HepG2 (cell line): ENCODE data around the gene ZNF148. TPM values are rescaled to one million over a fixed set of nuclear protein-coding genes. Genes with fewer than 3 reads are reported as not detected.

Experiments
- ATAC-seq: fragments of 200-7000 bp; cut with Tn5 transposase; 3 replicates; pipeline ENCODE4 v1.9.1; 2020; ENCODE audit warnings: mild to moderate bottlenecking, moderate library complexity
- BruUV-seq: library from RNA; stranded (reverse); fragments of 400-500 nt; replicated peaks from 2 replicates; lab custom pipeline; 2021; lab: Mats Ljungman, UMichigan
- CTCF ChIA-PET: fragments of 300-600 bp; formaldehyde crosslinking; extraction: SDS; loops from one replicate; lab custom pipeline; 2021; ENCODE audit warnings: low total read pairs, inconsistent platforms, low intra/inter-chr PET ratio; lab: Yijun Ruan, JAX
- POLR2A ChIA-PET: fragments of 350-600 bp; sonication (Branson Sonifier 250); formaldehyde crosslinking; loops from one replicate; lab custom pipeline; 2020; ENCODE audit warnings: antibody characterized with exemption, inconsistent platforms; lab: Yijun Ruan, JAX
- DNase-seq: peaks from one replicate; pipeline ENCODE4 v3.0.0-alpha.2; 2015; ENCODE audit warnings: low spot score
- FAIRE-seq: peaks from 3 replicates; lab custom pipeline; 2011; peaks lifted over from hg19 to GRCh38; lab: Jason Lieb, UNC
- H2AFZ ChIP-seq: one replicate; pipeline ENCODE4 v1.6.1; 2011; ENCODE audit warnings: low read length, inconsistent platforms
- H3K27ac ChIP-seq: fragments of 300-600 bp; 3 replicates; pipeline ENCODE4 v1.8.0; 2011; ENCODE audit warnings: mixed run types, mild to moderate bottlenecking, mixed read lengths, low read length, inconsistent platforms; ENCODE audit not compliant: insufficient read depth; ENCODE audit errors: extremely low read length
- H3K27me3 ChIP-seq, 2 experiments: fragments of 200-600 bp in 1 of 2; 2 replicates in 1 of 2; 3 replicates in 1 of 2; pipeline versions ENCODE4 v1.6.0 to v1.8.0; 2011; ENCODE audit warnings: low read length in 2 of 2, mild to moderate bottlenecking in 2 of 2, moderate library complexity in 2 of 2, inconsistent platforms in 1 of 2; ENCODE audit not compliant: insufficient read depth in 2 of 2, control insufficient read depth in 1 of 2
- H3K36me3 ChIP-seq, 2 experiments: fragments of 200-600 bp in 1 of 2; replicated peaks in 1 of 2; 2 replicates in 1 of 2; 3 replicates in 1 of 2; pipeline versions ENCODE4 v1.5.1 to v1.8.0; 2011; ENCODE audit warnings: low read length in 2 of 2, inconsistent platforms in 1 of 2; ENCODE audit not compliant: insufficient read depth in 2 of 2, control insufficient read depth in 1 of 2
- H3K4me1 ChIP-seq: 2 replicates; pipeline ENCODE4 v1.5.1; 2012; ENCODE audit warnings: low read length, inconsistent platforms; ENCODE audit not compliant: insufficient read depth
- H3K4me2 ChIP-seq: 2 replicates; pipeline ENCODE4 v1.6.0; 2011; ENCODE audit warnings: low read depth, low read length, inconsistent platforms
- H3K4me3 ChIP-seq, 3 experiments: fragments of 200-600 bp in 1 of 3; sonication (generic), shearing (Covaris generic) in 1 of 3; replicated peaks in 1 of 3; 2 replicates each; pipeline ENCODE4 v1.5.1; 2011 to 2016; ENCODE audit warnings: low read length in 3 of 3, inconsistent platforms in 2 of 3, low read depth in 2 of 3, mild to moderate bottlenecking in 2 of 3, control low read depth in 1 of 3, mixed read lengths in 1 of 3; ENCODE audit not compliant: insufficient read depth in 1 of 3
- H3K79me2 ChIP-seq: one replicate; pipeline ENCODE4 v1.6.1; 2011; ENCODE audit warnings: low read length, inconsistent platforms; ENCODE audit not compliant: insufficient read depth
- H3K9ac ChIP-seq: 2 replicates; pipeline ENCODE4 v1.6.0; 2011; ENCODE audit warnings: mild to moderate bottlenecking, low read depth, low read length, inconsistent platforms; ENCODE audit not compliant: insufficient read depth
- H3K9me3 ChIP-seq: 2 replicates; pipeline ENCODE4 v1.5.1; 2012; ENCODE audit warnings: mild to moderate bottlenecking, low read length
- H4K20me1 ChIP-seq: 2 replicates; pipeline ENCODE4 v1.6.0; 2011; ENCODE audit warnings: inconsistent platforms, mild to moderate bottlenecking, low read length, moderate library complexity; ENCODE audit not compliant: insufficient read depth
- ARID2 ChIP-seq: sonication (generic); formaldehyde crosslinking; IDR thresholded peaks from 2 replicates; pipeline ENCODE4 v1.8.1; 2022; ENCODE audit warnings: mild to moderate bottlenecking, missing genetic modification reagents, borderline replicate concordance
- CBFB ChIP-seq: sonication (generic); formaldehyde crosslinking; IDR thresholded peaks from 2 replicates; pipeline ENCODE4 v1.4.0; 2020; ENCODE audit warnings: missing genetic modification reagents
- MYNN ChIP-seq: sonication (generic); formaldehyde crosslinking; IDR thresholded peaks from 2 replicates; pipeline ENCODE4 v1.4.0; 2020; ENCODE audit warnings: mild to moderate bottlenecking, low read depth, missing genetic modification reagents
- SALL1 ChIP-seq: sonication (generic); formaldehyde crosslinking; IDR thresholded peaks from 2 replicates; pipeline ENCODE4 v1.8.0; 2022; ENCODE audit warnings: mild to moderate bottlenecking, missing genetic modification reagents
- ZBTB2 ChIP-seq: sonication (generic); formaldehyde crosslinking; IDR thresholded peaks from 2 replicates; pipeline ENCODE4 v1.8.0; 2022; ENCODE audit warnings: low read depth, missing genetic modification reagents
- WGBS: methylation state at CpG from one replicate; pipeline ENCODE4 v1.1.6; 2017; ENCODE audit warnings: low lambda C conversion rate; 5-methylcytosine and 5-hydroxymethylcytosine counted together
- in situ Hi-C: cut with HindIII; loops from 2 replicates; pipeline ENCODE4 v1.10.0; 2017; ENCODE audit warnings: low pct_unique_long_range_greater_than_20kb; ENCODE audit not compliant: extremely low pct_ligation_motif_present
- intact Hi-C: fragments of 100-400 bp; cut with micrococcal nuclease; formaldehyde crosslinking; loops from one replicate; pipeline ENCODE4 v1.10.0; 2022; ENCODE audit not compliant: unreplicated experiment
- polyA plus RNA-seq, 8 experiments: library from polyadenylated mRNA; depleted of rRNA in 3 of 8; stranded (reverse) in 7 of 8; unstranded in 1 of 8; fragments of >200 nt; fragmentation: Illumina TruSeq in 4 of 8; extraction: Trizol in 4 of 8; gene quantifications; 2 replicates each; pipeline versions ENCODE4 v1.2.1 to v1.2.3, GENCODE V29; 2011 to 2016; ENCODE audit warnings: low read depth in 4 of 8, missing spikeins in 1 of 8, mixed read lengths in 1 of 8; ENCODE audit not compliant: insufficient read depth in 1 of 8
- total RNA-seq, 5 experiments: library from RNA; depleted of rRNA; stranded (reverse); fragments of >200 nt; fragmentation: Illumina TruSeq; extraction: Trizol; gene quantifications; 2 replicates each; pipeline ENCODE4 v1.2.3, GENCODE V29; 2016; ENCODE audit warnings: low read depth in 1 of 5
- TF ChIP-seq, protein P1 (sequence below): sonication (generic); formaldehyde crosslinking; IDR thresholded peaks from 2 replicates; pipeline ENCODE4 v1.5.1; 2020; ENCODE audit warnings: missing genetic modification reagents, mild to moderate bottlenecking, borderline replicate concordance
- TF ChIP-seq, protein P2 (sequence below), 2 experiments: sonication (generic) in 1 of 2; formaldehyde crosslinking in 1 of 2; IDR thresholded peaks; 2 replicates each; pipeline versions ENCODE4 v1.4.0 to v1.6.1; 2018 to 2020; ENCODE audit warnings: missing genetic modification reagents in 2 of 2, borderline replicate concordance in 1 of 2, low read depth in 1 of 2, mild to moderate bottlenecking in 1 of 2, missing biosample characterization in 1 of 2

Gene ZNF148
- total and polyA plus RNA-seq, 2 of the 13 experiments (the other 11 are each of a cell fraction or from before 2014, with no cell fraction given), result 10.6 to 36.1 TPM

DNA sequence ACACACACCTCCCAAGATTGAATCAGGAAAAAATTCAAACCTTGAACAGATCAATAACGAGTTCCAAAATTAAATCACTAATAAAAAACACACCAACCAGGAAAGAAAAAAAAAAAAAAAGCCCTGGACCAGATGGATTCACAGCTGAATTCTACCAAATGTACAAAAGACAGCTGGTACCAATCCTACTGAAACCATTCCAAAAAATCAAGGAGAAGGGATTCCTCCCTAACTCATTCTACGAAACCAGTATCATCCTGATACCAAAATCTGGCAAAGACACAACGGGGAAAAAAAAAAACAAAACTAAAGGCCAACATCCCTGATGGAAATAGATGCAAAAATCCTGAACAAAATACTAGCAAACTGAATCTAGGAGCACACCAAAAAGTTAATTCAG lies 108.2 kb downstream of the ZNF148 start (continued):
- TF ChIP-seq ZBTB2 (CRISPR knock-in tag), result no peak
- TF ChIP-seq MYNN, result no peak

GRCh38 chr3:125262161-125262560 lies 113.0 kb downstream of the ZNF148 start:
- ATAC-seq, result no peak
- no peaks in the 10 kb centered on the region for H4K20me1 ChIP-seq
- H3K27me3 ChIP-seq, result no peaks in the 10 kb centered on the region
- ChIA-PET CTCF (no interaction called here), POLR2A (no interaction called here)
- intact Hi-C loops, result no loop called here
- no peak overlapping the region for H3K4me3 ChIP-seq
- FAIRE-seq, result no peak
- H3K4me1 ChIP-seq, result peaks cover 10% of the 10 kb centered on the region
- peaks cover 2 to 9% of the 10 kb centered on the region in 2 experiments; a peak in 1 of 5 replicates for H3K36me3 ChIP-seq
- WGBS, result 91% methylated on average over 1 of the region's 1 CpG
- in situ Hi-C loops, result no loop called here
- H3K79me2 ChIP-seq, result no peaks in the 10 kb centered on the region
- no peak for DNase-seq
- no peak overlapping the region for H2AFZ ChIP-seq
- BruUV-seq, result no TSS peak
- H3K9ac ChIP-seq, result no peak overlapping the region
- no peaks in the 10 kb centered on the region for H3K9me3 ChIP-seq
- TF ChIP-seq SALL1 (no peak), ARID2 (CRISPR knock-in tag) (no peak)
- TF ChIP-seq, all 625 proteins: peak for 0
- Histone ChIP-seq H3K27ac (no peak overlapping the region), H3K4me2 (no peak overlapping the region)

DNA sequence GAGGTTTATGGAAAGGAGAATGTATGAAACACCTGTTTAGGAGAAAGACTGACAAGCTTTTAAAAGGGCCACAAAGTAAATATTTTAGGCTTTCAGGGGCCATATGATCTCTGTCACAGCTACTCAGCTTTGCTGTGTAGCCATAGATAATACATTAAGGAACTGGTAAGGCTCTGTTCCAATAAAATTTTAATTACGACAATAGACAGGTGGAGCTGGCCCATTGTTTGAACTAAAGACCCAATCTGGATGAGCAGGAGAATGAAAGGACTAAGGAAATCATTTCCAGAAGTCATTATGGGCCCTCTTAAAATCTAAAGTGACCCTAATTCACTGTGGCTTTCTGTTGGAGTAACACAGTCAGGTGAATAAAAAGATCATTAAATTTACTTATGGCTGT lies 114.1 kb downstream of the ZNF148 start:
- WGBS, result 96% methylated on average over 1 of the region's 1 CpG
- FAIRE-seq (no peak), DNase-seq (no peak), ATAC-seq (no peak)
- H3K4me1 ChIP-seq, result peaks cover 10% of the 10 kb centered on the region
- H3K79me2 ChIP-seq, result no peaks in the 10 kb centered on the region
- H3K36me3 ChIP-seq, result peaks cover 2 to 9% of the 10 kb centered on the region in 2 experiments; a peak in 1 of 5 replicates
- no peak overlapping the region for H3K9ac ChIP-seq
- no peaks in the 10 kb centered on the region for H3K27me3 ChIP-seq
- H2AFZ ChIP-seq, result no peak overlapping the region
- H3K4me3 ChIP-seq, result no peak overlapping the region
- ChIA-PET CTCF (no interaction called here), POLR2A (no interaction called here)
- intact Hi-C loops, result no loop called here
- no peaks in the 10 kb centered on the region for H4K20me1 ChIP-seq
- no TSS peak for BruUV-seq
- H3K27ac ChIP-seq, result no peak overlapping the region
- in situ Hi-C loops, result no loop called here
- no peaks in the 10 kb centered on the region for H3K9me3 ChIP-seq
- H3K4me2 ChIP-seq, result no peak overlapping the region
- TF ChIP-seq, protein P1, sequence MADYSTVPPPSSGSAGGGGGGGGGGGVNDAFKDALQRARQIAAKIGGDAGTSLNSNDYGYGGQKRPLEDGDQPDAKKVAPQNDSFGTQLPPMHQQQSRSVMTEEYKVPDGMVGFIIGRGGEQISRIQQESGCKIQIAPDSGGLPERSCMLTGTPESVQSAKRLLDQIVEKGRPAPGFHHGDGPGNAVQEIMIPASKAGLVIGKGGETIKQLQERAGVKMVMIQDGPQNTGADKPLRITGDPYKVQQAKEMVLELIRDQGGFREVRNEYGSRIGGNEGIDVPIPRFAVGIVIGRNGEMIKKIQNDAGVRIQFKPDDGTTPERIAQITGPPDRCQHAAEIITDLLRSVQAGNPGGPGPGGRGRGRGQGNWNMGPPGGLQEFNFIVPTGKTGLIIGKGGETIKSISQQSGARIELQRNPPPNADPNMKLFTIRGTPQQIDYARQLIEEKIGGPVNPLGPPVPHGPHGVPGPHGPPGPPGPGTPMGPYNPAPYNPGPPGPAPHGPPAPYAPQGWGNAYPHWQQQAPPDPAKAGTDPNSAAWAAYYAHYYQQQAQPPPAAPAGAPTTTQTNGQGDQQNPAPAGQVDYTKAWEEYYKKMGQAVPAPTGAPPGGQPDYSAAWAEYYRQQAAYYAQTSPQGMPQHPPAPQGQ, result no peak
- no peak for TF ChIP-seq CBFB (CRISPR knock-in tag)
- TF ChIP-seq, protein P2, sequence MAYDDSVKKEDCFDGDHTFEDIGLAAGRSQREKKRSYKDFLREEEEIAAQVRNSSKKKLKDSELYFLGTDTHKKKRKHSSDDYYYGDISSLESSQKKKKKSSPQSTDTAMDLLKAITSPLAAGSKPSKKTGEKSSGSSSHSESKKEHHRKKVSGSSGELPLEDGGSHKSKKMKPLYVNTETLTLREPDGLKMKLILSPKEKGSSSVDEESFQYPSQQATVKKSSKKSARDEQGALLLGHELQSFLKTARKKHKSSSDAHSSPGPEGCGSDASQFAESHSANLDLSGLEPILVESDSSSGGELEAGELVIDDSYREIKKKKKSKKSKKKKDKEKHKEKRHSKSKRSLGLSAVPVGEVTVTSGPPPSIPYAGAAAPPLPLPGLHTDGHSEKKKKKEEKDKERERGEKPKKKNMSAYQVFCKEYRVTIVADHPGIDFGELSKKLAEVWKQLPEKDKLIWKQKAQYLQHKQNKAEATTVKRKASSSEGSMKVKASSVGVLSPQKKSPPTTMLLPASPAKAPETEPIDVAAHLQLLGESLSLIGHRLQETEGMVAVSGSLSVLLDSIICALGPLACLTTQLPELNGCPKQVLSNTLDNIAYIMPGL (CRISPR knock-in tag; IDR thresholded peaks at IDR 0.05; ENCODE audit: borderline replicate concordance in 1 of 2, low read depth in 1 of 2), result no peak
